Measurements from ENCODE around the gene RDH14.

RDH14 gene

DNA sequence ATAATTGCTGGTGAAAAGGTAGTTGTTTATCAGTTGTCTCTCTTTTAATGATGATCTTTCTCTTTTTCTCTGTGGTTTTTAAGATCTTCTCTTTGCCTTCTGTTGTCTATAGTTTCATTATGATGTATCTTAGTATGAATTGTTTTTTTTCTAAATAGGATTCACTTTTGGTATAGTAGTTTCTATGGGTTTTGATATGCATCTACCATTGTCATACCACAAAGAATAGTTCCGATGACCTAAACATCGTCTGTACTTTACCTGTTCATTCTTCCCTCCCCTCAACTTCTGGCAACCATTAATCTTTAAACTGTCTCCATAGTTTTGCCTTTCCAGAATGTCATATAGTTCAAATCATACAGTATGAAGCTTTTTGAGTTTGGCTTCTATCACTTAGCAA is 19.6 kb downstream of the RDH14 start:
- no peak overlapping the region for H3K27ac ChIP-seq
- H3K9ac ChIP-seq: no peak overlapping the region
- no peaks in the 10 kb centered on the region for H3K36me3 ChIP-seq
- H3K4me1 ChIP-seq: no peaks in the 10 kb centered on the region
- no peak overlapping the region for H3K4me2 ChIP-seq
- no peaks in the 10 kb centered on the region for H4K20me1 ChIP-seq
- H3K4me3 ChIP-seq: no peak overlapping the region
- no peaks in the 10 kb centered on the region for H3K27me3 ChIP-seq
- no peaks in the 10 kb centered on the region for H3K9me3 ChIP-seq (replicated peaks in 1 of 11)
- TF ChIP-seq Cebpa-rat (IDR thresholded peaks at IDR 0.05): no peak

DNA sequence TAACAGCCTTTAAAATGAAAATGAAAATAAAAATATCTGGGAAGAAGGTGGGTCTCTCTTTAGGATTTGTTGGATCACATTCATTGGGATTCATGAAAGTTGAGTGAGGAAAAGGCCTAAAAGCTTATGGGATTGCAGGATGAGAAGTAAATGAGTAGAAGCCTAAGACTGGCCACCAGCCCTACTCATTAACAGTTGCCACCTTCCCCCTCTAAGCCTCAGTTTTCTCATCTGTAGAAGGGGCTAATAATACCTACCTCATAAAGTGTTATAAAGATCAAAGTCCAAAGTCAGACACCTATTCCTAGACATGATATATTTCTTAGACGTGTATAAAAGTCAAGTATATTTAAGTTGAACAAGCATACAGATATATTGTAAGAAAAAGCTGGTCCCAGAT is 23.8 kb downstream of the RDH14 start:
- Histone ChIP-seq H3K9me3 (replicated peaks in 1 of 11) (no peaks in the 10 kb centered on the region), H3K36me3 (no peaks in the 10 kb centered on the region), H3K9ac (no peak overlapping the region), H3K27me3 (no peaks in the 10 kb centered on the region), H4K20me1 (no peaks in the 10 kb centered on the region), H3K4me2 (no peak overlapping the region), H3K4me3 (no peak overlapping the region), H3K4me1 (no peaks in the 10 kb centered on the region), H3K27ac (no peak overlapping the region)
- TF ChIP-seq Cebpa-rat (IDR thresholded peaks at IDR 0.05): no peak

DNA sequence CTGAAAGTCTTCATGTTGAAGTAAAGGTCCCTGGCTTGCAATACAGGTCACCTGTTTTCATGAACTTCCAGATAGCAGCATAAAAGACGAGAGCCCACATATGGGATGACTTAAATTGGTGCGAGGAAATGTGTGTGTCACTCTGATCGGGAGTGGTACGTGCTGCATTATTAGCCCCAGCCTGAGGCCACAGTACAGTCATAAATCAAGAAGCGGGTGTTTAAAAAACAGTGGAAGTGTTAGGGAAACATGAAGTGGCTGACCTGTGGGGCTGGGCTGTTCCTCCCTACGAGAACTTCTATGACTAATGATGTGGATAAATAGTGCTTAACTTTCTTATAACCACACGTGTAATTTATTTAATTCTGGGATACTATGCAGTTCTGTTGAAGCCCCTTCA is 24.4 kb downstream of the RDH14 start:
- no peak for TF ChIP-seq Cebpa-rat (IDR thresholded peaks at IDR 0.05)
- Histone ChIP-seq H3K4me2 (no peak overlapping the region), H3K36me3 (no peaks in the 10 kb centered on the region), H3K27ac (no peak overlapping the region), H3K9ac (no peak overlapping the region), H3K9me3 (replicated peaks in 1 of 11) (no peaks in the 10 kb centered on the region), H3K27me3 (no peaks in the 10 kb centered on the region), H4K20me1 (no peaks in the 10 kb centered on the region), H3K4me3 (no peak overlapping the region), H3K4me1 (no peaks in the 10 kb centered on the region)

DNA sequence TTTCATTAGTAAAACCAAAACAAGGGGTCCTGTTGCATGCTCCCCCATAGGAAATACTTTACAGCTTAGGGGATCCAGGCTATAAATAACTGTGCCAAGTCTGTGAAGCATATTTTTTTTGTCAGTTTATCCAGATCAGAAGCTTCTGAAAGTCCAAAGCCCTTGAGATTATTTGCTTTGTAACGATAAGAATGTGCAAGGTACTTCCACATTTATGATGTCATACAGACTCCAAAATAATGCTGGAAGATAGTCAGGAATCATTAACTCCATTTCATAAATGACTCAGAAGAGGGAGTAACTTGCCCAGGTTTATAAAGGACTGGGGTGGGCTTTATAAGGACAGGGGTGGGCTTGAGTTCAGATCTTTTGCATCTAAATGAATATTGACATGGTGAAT is 29.3 kb downstream of the RDH14 start:
- Histone ChIP-seq H3K27me3 (no peaks in the 10 kb centered on the region), H3K4me2 (no peak overlapping the region), H3K4me1 (no peaks in the 10 kb centered on the region), H3K9ac (no peak overlapping the region), H3K9me3 (replicated peaks in 1 of 11) (no peaks in the 10 kb centered on the region), H3K36me3 (no peaks in the 10 kb centered on the region), H4K20me1 (no peaks in the 10 kb centered on the region), H3K4me3 (no peak overlapping the region), H3K27ac (no peak overlapping the region)
- TF ChIP-seq Cebpa-rat (IDR thresholded peaks at IDR 0.05): no peak

DNA sequence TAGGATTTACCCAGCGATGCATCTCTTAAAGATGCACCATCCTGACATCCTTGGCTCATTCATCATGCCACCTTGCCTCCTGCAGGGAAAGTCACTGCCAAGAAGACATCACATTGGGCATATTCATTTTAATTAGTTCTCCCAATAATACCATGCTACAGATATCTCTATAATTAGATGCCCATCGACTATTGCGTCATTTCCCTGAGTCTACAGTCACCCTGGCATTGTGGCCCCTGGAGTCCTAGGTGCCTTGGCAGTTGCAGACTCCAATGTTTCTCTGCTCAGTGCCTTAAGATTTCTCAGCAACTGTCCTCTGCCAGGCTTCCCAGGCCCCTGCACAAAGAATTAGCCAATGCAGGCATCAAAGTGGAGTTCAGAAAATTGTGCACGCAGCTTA is 32.6 kb downstream of the RDH14 start:
- peak in 6 of 11 experiments; percentile 6 to 77 (median 44); a peak in 5 of 22 replicates for TF ChIP-seq Cebpa-rat (IDR thresholded peaks at IDR 0.05)
- Histone ChIP-seq H3K4me1 (no peaks in the 10 kb centered on the region), H3K9ac (no peak overlapping the region), H3K9me3 (replicated peaks in 1 of 11) (no peaks in the 10 kb centered on the region), H3K27me3 (no peaks in the 10 kb centered on the region), H3K4me3 (no peak overlapping the region), H4K20me1 (no peaks in the 10 kb centered on the region), H3K27ac (no peak overlapping the region), H3K36me3 (no peaks in the 10 kb centered on the region), H3K4me2 (no peak overlapping the region)

DNA sequence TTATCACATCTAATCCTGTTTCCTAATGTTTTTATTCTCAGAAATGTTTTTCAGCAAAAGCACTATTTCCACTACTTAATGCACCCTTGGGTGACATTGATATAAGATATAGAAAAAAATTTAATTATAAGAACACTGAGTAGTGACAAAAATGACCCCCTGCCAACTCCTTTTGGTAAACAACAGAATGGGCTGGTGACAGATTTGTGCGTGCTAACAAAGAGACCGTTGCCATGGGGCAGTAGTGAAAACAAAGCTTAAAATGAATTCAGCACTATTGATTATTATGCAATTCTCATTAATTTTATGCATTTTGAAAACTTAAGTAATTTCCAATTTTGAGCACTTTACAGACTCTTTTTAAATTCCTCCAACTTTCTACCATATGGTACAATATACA is 33.1 kb downstream of the RDH14 start:
- TF ChIP-seq Cebpa-rat (IDR thresholded peaks at IDR 0.05): no peak
- Histone ChIP-seq H4K20me1 (no peaks in the 10 kb centered on the region), H3K9me3 (replicated peaks in 1 of 11) (no peaks in the 10 kb centered on the region), H3K4me2 (no peak overlapping the region), H3K36me3 (no peaks in the 10 kb centered on the region), H3K9ac (no peak overlapping the region), H3K4me1 (no peaks in the 10 kb centered on the region), H3K27ac (no peak overlapping the region), H3K27me3 (no peaks in the 10 kb centered on the region), H3K4me3 (no peak overlapping the region)

DNA sequence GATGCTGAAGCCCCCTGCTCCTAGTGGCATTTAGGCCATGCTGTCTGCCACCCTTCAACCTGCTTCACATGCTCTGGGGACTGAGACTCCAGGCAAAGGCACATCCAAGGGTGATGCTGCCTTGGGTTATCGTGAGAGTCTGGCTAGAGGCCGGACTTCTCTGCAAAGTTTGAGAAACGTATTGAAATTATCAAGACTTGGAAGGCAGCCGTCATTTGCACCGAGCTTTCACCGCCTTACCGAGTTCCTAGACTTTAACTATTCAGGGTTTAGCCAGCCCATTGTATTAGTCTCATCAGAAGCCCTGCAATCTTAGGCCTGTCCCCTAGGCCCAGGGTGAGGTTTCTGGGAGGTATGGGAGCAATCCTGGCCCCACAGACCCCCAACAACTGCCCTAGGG is 34.0 kb downstream of the RDH14 start:
- H3K9ac ChIP-seq: no peak overlapping the region
- no peak overlapping the region for H3K27ac ChIP-seq
- no peaks in the 10 kb centered on the region for H3K9me3 ChIP-seq (replicated peaks in 1 of 11)
- no peak for TF ChIP-seq Cebpa-rat (IDR thresholded peaks at IDR 0.05)
- H3K4me3 ChIP-seq: no peak overlapping the region
- no peaks in the 10 kb centered on the region for H4K20me1 ChIP-seq
- no peaks in the 10 kb centered on the region for H3K4me1 ChIP-seq
- H3K4me2 ChIP-seq: no peak overlapping the region
- H3K27me3 ChIP-seq: no peaks in the 10 kb centered on the region
- no peaks in the 10 kb centered on the region for H3K36me3 ChIP-seq

DNA sequence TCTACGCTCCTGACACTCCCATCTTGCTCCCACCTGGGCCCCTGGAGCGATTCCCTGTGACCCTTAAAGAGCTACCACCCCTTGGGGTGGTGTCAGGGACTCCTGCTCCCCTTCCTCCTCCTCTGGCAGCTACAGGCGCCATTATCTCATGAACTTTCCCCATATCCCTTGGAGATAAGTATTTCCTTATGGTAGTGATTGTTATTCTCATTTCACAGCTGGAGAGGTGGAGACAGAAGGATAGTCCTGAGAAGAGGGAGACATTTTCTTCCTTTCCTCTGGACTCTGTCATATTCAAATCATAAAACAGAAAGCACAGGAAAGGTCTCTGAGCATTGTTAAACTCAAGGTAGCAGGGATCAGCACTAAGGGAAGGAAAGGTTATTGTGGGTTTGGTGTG is 34.6 kb downstream of the RDH14 start:
- no peak overlapping the region for H3K27ac ChIP-seq
- H3K9ac ChIP-seq: no peak overlapping the region
- no peaks in the 10 kb centered on the region for H3K27me3 ChIP-seq
- H3K4me1 ChIP-seq: no peaks in the 10 kb centered on the region
- no peaks in the 10 kb centered on the region for H4K20me1 ChIP-seq
- TF ChIP-seq Cebpa-rat (IDR thresholded peaks at IDR 0.05): no peak
- H3K9me3 ChIP-seq (replicated peaks in 1 of 11): no peaks in the 10 kb centered on the region
- H3K4me3 ChIP-seq: no peak overlapping the region
- no peak overlapping the region for H3K4me2 ChIP-seq
- no peaks in the 10 kb centered on the region for H3K36me3 ChIP-seq

DNA sequence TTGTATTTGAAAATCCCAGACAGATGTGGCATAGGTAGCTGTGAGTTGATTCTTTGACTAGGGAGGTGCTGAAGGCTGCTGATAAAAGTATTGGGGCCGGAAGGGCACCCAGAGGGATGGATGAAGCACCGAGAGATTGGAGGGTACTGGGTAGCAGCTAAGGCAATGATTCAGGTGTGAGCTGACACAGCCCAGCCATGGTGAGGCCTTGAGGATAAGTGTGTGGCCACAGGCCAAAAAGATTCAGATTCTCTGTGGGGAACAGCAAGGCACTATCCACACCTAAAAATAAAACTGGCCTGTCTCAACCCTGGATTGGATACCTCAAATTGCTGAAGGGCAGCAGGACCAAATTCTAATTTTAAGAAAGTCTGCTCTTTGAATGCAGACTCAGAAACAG is 35.2 kb downstream of the RDH14 start:
- Histone ChIP-seq H3K27me3 (no peaks in the 10 kb centered on the region), H3K9me3 (replicated peaks in 1 of 11) (no peaks in the 10 kb centered on the region), H3K4me3 (no peak overlapping the region), H3K36me3 (no peaks in the 10 kb centered on the region), H3K4me1 (no peaks in the 10 kb centered on the region), H4K20me1 (no peaks in the 10 kb centered on the region), H3K4me2 (no peak overlapping the region), H3K9ac (no peak overlapping the region), H3K27ac (no peak overlapping the region)
- no peak for TF ChIP-seq Cebpa-rat (IDR thresholded peaks at IDR 0.05)

DNA sequence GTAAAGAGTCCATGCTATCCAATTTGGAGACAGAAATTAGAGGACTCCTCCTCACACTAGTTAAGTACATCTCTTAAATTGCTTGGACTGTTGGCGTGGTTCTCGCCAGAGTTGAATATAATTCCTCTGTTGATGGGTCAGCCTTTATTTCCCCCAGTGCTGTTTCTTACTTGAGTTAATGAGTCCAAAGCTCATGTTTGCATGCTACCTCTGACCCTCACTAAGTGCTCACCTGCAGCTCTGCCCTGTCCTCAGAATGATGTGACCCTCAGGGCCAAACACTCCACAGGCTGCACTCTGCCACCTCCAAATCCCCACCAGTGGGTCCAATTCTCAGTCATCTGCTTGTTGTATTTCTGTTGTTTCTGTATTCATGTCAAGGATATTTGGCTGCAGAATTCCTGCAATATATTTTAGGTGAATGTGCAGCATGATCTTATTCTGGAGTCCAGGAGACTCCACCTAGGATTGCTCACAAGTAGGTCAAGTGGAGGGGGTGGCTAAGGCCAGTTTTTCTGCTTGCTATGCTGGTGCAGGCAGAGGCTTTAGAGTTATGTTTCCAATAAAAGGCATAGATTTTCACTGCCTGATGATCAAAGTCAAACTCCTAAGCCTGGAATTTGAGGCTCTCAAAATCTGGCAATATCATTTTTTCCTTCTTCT is 37.8 kb downstream of the RDH14 start:
- Histone ChIP-seq H4K20me1 (no peaks in the 10 kb centered on the region), H3K36me3 (no peaks in the 10 kb centered on the region), H3K4me1 (no peaks in the 10 kb centered on the region; a peak in 1 of 20 replicates), H3K9me3 (replicated peaks in 1 of 11) (no peaks in the 10 kb centered on the region), H3K27ac (no peak overlapping the region), H3K4me3 (no peak overlapping the region), H3K4me2 (no peak overlapping the region), H3K9ac (no peak overlapping the region), H3K27me3 (no peaks in the 10 kb centered on the region)
- no peak for TF ChIP-seq Cebpa-rat (IDR thresholded peaks at IDR 0.05)
